ENCODE measurements around the gene CFAP97D1.

The CFAP97D1 gene

GRCh38 chr17:43787728-43788127, 7.5 kb downstream of the CFAP97D1 start:
- no peaks in the 10 kb centered on the region for H3K4me1 ChIP-seq (ENCODE audit: control insufficient read depth, insufficient read depth, low read length)
- no peaks in the 10 kb centered on the region; the same call in 1 of the 2 replicates for H3K9me3 ChIP-seq (ENCODE audit: control insufficient read depth, insufficient read depth, low read depth, low read length)
- POLR2A ChIA-PET = interaction anchor here (0.7 to 0.8 kb wide), 2 partner anchors 9 to 15 kb away, joined by 4 read pairs; partner anchors contain the start of gene DUSP3
- no peak overlapping the region for H3K27ac ChIP-seq (ENCODE audit: extremely low read depth, low read depth, low read length)
- H3K36me3 ChIP-seq (ENCODE audit: control insufficient read depth in 2 of 2, insufficient read depth in 1 of 2, low read length in 2 of 2) = no peaks in the 10 kb centered on the region
- TF ChIP-seq, protein P1, sequence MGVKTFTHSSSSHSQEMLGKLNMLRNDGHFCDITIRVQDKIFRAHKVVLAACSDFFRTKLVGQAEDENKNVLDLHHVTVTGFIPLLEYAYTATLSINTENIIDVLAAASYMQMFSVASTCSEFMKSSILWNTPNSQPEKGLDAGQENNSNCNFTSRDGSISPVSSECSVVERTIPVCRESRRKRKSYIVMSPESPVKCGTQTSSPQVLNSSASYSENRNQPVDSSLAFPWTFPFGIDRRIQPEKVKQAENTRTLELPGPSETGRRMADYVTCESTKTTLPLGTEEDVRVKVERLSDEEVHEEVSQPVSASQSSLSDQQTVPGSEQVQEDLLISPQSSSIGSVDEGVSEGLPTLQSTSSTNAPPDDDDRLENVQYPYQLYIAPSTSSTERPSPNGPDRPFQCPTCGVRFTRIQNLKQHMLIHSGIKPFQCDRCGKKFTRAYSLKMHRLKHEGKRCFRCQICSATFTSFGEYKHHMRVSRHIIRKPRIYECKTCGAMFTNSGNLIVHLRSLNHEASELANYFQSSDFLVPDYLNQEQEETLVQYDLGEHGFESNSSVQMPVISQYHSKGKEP (tag by site-specific recombination; IDR thresholded peaks at IDR 0.05) = 0 out of 2 replicates have a peak, but pooled peaks have one; percentile 11
- no peak for TF ChIP-seq SP2 (tag by site-specific recombination; IDR thresholded peaks at IDR 0.05)
- TF ChIP-seq YY2 (tag by site-specific recombination; IDR thresholded peaks at IDR 0.05) = peak; percentile 54; the same call in 1 of the 2 replicates
- TF ChIP-seq ZNF518A (tag by site-specific recombination; conservative IDR thresholded peaks at IDR 0.05; ENCODE audit: low read depth) = no peak
- CTCF ChIA-PET = interaction anchor here (1.3 to 1.9 kb wide), 2 partner anchors 27 to 59 kb away, joined by 3 to 7 read pairs; partner anchors contain the start of gene CD300LG
- no peak overlapping the region for H3K4me3 ChIP-seq (ENCODE audit: low read depth, low read length)

- Histone ChIP-seq H3K36me3 (ENCODE audit: control insufficient read depth in 2 of 2, insufficient read depth in 1 of 2, low read length in 2 of 2) (no peaks in the 10 kb centered on the region), H3K4me1 (ENCODE audit: control insufficient read depth, insufficient read depth, low read length) (no peaks in the 10 kb centered on the region), H3K9me3 (ENCODE audit: control insufficient read depth, insufficient read depth, low read depth, low read length) (no peaks in the 10 kb centered on the region; the same call in 1 of the 2 replicates), H3K4me3 (ENCODE audit: low read depth, low read length) (no peak overlapping the region), H3K27ac (ENCODE audit: extremely low read depth, low read depth, low read length) (no peak overlapping the region)
- 0 out of 2 replicates have a peak, but pooled peaks have one; percentile 12 for TF ChIP-seq ZFHX2 (tag by site-specific recombination; conservative IDR thresholded peaks at IDR 0.05)
- TF ChIP-seq ZNF404 (tag by site-specific recombination; IDR thresholded peaks at IDR 0.05) = no peak
- CTCF ChIA-PET = interaction anchor here (0.6 to 0.7 kb wide), 2 partner anchors 13 to 23 kb away, joined by 3 to 4 read pairs; no protein-coding TSS in a partner anchor
- POLR2A ChIA-PET = interaction anchor here (0.7 kb wide), 1 partner anchor 16 kb away, joined by 4 read pairs; no protein-coding TSS in a partner anchor
These were observed 8.3 kb downstream of the CFAP97D1 start for GRCh38 chr17:43788540-43788939.

GRCh38 chr17:43789482-43789881, 9.2 kb downstream of the CFAP97D1 start:
- no peaks in the 10 kb centered on the region for H3K4me1 ChIP-seq (ENCODE audit: control insufficient read depth, insufficient read depth, low read length)
- ChIA-PET POLR2A (no interaction called here), CTCF (interaction anchor here (0.9 to 1.0 kb wide), 2 partner anchors 23 to 24 kb away, joined by 3 to 4 read pairs; no protein-coding TSS in a partner anchor)
- no peak overlapping the region for H3K27ac ChIP-seq (ENCODE audit: extremely low read depth, low read depth, low read length)
- H3K4me3 ChIP-seq (ENCODE audit: low read depth, low read length) = no peak overlapping the region
- no peaks in the 10 kb centered on the region for H3K36me3 ChIP-seq (ENCODE audit: control insufficient read depth in 2 of 2, insufficient read depth in 1 of 2, low read length in 2 of 2)
- H3K9me3 ChIP-seq (ENCODE audit: control insufficient read depth, insufficient read depth, low read depth, low read length) = no peaks in the 10 kb centered on the region; the same call in 1 of the 2 replicates
- no peak for TF ChIP-seq ATF2 (tag by site-specific recombination; IDR thresholded peaks at IDR 0.05; ENCODE audit: low read depth)
- TF ChIP-seq ZNF48 (tag by site-specific recombination; IDR thresholded peaks at IDR 0.05) = no peak
- no peak for TF ChIP-seq ZNF174 (tag by site-specific recombination; IDR thresholded peaks at IDR 0.05)
- TF ChIP-seq KLF8 (tag by site-specific recombination; IDR thresholded peaks at IDR 0.05) = no peak
- no peak for TF ChIP-seq ZNF366 (tag by site-specific recombination; conservative IDR thresholded peaks at IDR 0.05)
- TF ChIP-seq ZNF501 (tag by site-specific recombination; IDR thresholded peaks at IDR 0.05) = no peak
- no peak for TF ChIP-seq ZBTB11 (tag by site-specific recombination; conservative IDR thresholded peaks at IDR 0.05; ENCODE audit: low read depth)
- TF ChIP-seq, protein P2, sequence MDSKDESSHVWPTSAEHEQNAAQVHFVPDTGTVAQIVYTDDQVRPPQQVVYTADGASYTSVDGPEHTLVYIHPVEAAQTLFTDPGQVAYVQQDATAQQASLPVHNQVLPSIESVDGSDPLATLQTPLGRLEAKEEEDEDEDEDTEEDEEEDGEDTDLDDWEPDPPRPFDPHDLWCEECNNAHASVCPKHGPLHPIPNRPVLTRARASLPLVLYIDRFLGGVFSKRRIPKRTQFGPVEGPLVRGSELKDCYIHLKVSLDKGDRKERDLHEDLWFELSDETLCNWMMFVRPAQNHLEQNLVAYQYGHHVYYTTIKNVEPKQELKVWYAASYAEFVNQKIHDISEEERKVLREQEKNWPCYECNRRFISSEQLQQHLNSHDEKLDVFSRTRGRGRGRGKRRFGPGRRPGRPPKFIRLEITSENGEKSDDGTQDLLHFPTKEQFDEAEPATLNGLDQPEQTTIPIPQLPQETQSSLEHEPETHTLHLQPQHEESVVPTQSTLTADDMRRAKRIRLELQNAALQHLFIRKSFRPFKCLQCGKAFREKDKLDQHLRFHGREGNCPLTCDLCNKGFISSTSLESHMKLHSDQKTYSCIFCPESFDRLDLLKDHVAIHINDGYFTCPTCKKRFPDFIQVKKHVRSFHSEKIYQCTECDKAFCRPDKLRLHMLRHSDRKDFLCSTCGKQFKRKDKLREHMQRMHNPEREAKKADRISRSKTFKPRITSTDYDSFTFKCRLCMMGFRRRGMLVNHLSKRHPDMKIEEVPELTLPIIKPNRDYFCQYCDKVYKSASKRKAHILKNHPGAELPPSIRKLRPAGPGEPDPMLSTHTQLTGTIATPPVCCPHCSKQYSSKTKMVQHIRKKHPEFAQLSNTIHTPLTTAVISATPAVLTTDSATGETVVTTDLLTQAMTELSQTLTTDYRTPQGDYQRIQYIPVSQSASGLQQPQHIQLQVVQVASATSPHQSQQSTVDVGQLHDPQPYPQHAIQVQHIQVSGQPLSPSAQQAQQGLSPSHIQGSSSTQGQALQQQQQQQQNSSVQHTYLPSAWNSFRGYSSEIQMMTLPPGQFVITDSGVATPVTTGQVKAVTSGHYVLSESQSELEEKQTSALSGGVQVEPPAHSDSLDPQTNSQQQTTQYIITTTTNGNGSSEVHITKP (tag by site-specific recombination; IDR thresholded peaks at IDR 0.05) = no peak
- no peak for TF ChIP-seq ZEB2 (tag by site-specific recombination; IDR thresholded peaks at IDR 0.05)

Measured in HEK293 (cell line).